ENCODE measurements around the gene CRBN.

DNA sequence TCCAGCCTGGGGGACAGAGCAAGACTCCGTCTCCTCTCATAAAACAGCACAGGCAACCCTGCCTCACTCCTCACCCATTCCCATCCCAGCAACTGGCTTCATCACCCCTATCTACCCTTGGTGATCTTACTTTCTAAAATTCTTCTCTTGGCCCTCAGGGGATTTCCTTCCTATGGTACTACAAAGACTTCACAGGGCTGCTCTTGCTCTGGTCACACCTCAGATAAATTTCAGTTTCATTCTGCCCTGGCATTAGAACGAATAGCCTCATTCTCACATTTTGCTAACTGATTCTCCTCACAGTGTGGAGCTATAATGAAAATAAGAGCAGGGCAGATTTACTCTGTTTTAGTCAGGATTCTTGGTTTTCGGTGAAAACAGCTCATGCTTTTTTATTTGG, 22.1 kb upstream of the CRBN start:
- TF ChIP-seq POLR2AphosphoS5 (IDR thresholded peaks at IDR 0.05), result no peak
- TF ChIP-seq, protein P1, sequence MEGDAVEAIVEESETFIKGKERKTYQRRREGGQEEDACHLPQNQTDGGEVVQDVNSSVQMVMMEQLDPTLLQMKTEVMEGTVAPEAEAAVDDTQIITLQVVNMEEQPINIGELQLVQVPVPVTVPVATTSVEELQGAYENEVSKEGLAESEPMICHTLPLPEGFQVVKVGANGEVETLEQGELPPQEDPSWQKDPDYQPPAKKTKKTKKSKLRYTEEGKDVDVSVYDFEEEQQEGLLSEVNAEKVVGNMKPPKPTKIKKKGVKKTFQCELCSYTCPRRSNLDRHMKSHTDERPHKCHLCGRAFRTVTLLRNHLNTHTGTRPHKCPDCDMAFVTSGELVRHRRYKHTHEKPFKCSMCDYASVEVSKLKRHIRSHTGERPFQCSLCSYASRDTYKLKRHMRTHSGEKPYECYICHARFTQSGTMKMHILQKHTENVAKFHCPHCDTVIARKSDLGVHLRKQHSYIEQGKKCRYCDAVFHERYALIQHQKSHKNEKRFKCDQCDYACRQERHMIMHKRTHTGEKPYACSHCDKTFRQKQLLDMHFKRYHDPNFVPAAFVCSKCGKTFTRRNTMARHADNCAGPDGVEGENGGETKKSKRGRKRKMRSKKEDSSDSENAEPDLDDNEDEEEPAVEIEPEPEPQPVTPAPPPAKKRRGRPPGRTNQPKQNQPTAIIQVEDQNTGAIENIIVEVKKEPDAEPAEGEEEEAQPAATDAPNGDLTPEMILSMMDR (IDR thresholded peaks at IDR 0.05), result no peak
- TF ChIP-seq POLR2A (IDR thresholded peaks at IDR 0.05), result no peak

Measured in breast epithelium (tissue), 3 donors.